Limb (tissue), 2 donors: ENCODE measurements around the gene TLCD3A.

Experiments
- DNase-seq, 2 donors: peaks; one replicate each; pipeline ENCODE4 v3.0.0-alpha.2; 2016; ENCODE audit errors: extremely low spot score in 2 of 2

TLCD3A gene

GRCh38 chr17:705863-706262 lies 26.5 kb upstream of the TLCD3A start:
- DNase-seq, result no peak

GRCh38 chr17:708132-708531 lies 24.3 kb upstream of the TLCD3A start:
- no peak for DNase-seq

DNA sequence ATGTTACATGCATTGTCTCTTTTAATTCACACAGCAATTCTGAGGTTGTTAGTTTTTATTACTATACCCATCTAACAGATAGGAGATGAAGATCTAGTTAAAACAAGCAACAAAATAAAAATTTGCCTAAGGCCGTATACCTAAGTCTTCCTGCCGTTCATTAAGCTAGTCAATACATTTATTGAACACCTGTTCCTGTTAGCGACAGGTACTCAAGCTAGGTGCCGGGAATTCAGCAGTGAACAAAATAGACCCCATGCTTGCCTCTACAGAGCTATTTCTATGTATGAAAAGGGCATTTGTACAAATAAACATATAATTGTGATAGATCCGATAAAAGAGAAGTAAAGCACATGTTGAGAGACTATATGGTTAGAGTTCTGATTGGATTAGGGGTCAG lies 14.3 kb upstream of the TLCD3A start:
- no peak for DNase-seq

- no peak for DNase-seq
These were observed 11.5 kb upstream of the TLCD3A start for GRCh38 chr17:720706-721539.

- no peak for DNase-seq
These were observed 10.9 kb upstream of the TLCD3A start for GRCh38 chr17:721540-721937.

DNA sequence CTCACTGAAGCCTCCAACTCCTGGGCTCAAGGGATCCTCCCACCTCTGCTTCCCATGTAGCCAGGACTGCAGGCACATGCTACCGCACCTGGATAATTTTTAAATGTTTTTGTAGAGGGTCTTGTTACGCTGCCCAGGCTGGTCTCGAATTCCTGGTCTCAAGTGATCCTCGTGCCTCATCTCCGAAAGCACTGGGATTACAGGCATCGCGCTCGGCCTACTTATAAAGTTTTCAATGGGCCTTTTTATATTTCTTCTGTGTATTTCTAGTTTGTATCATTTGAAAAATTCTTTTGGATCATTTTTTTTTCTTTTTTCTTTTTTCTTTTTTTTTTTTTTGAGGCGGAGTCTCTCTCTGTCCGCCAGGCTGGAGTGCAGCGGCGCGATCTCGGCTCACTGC lies 7.3 kb upstream of the TLCD3A start:
- DNase-seq, result no peak

DNA sequence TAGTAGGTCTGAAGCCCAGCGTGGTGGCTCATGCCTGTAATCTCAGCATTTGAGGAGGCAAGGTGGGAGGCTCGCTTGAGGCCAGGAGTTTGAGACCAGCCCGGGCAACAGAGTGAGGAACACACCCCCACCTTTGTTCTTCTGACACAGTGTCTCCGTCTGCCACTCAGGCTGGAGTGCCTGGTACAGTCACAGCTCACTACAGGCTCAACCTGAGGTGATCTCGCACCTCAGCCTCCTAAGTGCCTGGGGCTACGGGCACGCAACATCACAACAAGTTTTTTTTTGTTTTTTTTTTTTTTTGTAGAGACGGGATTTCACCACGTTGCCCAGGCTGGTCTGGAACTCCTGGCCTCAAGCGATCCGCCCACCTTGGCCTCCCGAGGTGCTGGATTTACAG lies 6.7 kb upstream of the TLCD3A start:
- no peak for DNase-seq

- no peak for DNase-seq
These were observed 6.0 kb upstream of the TLCD3A start for GRCh38 chr17:726271-726919.

DNA sequence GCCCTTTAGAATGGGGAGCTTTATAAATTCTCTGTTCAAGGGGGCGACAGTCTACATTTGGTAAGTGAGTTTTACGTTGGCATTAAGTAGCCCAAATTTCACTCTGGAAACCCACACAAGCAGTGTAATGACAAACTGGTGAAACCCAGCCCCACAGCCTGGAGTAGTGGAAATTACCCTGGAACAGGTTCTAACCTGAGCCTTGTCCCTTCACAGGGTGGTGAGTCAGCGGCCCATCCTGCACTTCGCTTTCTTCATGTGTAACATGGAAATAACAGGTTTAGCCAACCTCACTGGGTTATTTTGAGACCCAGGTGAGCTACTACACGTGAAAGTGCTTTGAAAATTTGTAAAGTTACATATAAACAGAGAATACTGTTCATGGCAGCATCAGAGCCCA lies 3.5 kb upstream of the TLCD3A start:
- DNase-seq, result no peak

GRCh38 chr17:731644-732066 lies 741 bp upstream of the TLCD3A start:
- DNase-seq, result no peak

DNA sequence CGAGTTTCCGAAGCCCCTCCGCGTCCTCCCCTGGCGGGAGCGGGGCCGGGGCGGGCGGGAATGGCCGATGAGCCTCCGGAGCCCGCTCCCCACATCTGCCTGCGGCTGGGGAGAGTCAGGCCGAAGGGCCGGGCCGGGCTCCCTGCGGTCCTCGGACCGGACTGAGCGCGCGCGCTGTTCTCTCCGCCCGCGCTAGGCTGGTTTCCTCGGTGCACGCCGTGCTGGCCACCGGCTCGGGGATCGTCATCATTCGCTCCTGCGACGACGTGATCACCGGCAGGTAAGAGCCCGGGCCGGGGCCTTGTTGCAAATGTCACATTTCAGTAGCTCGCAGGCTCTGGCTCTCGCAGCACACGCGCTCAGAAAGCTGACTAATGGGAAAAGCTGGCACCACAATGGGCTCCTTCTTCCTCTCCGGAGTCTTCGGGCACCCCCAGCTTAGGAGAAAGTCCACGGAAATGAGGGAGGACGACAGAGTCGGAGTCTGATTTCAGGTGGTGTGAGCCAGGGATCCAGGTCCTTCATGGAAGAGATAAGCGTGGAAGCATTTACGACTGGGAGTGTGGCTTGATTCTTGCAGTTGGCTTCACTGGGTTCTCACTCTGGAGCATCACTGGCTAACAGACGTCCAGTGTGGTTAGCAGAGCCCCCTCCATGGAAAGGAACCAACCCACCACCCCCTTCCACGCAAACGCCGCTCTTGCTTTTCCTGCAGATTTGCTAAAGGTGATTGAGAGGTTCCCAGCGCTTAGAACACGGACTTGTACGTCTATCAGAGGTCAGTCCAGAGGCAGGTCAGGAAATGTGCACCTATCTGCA lies 715 bp downstream of the TLCD3A start:
- DNase-seq, result peak in 1 of 2 donors; percentile 59

GRCh38 chr17:733743-734142 lies 1.3 kb downstream of the TLCD3A start:
- no peak for DNase-seq

DNA sequence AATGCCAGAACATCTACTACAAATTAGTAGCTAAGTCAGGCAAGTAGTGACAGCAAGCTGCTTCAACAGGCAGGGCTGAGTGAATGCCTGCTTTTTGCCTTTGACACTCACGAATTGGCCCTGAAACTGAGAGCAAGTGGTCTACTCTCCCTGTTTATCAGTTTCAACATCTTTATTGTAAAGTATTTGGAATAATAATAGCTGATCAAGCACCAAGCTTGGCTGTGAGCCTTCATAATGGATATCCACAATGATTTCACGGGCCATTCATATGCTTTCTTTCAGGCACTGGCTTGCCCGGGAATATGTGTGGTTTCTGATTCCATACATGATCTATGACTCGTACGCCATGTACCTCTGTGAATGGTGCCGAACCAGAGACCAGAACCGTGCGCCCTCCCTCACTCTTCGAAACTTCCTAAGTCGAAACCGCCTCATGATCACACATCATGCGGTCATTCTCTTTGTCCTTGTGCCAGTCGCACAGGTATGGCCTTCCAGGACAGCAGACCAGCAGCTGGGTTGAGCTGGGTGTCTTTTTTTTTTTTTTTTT lies 5.2 kb downstream of the TLCD3A start:
- DNase-seq, result no peak

- DNase-seq, result no peak
These were observed 8.0 kb downstream of the TLCD3A start for GRCh38 chr17:740240-741017.

DNA sequence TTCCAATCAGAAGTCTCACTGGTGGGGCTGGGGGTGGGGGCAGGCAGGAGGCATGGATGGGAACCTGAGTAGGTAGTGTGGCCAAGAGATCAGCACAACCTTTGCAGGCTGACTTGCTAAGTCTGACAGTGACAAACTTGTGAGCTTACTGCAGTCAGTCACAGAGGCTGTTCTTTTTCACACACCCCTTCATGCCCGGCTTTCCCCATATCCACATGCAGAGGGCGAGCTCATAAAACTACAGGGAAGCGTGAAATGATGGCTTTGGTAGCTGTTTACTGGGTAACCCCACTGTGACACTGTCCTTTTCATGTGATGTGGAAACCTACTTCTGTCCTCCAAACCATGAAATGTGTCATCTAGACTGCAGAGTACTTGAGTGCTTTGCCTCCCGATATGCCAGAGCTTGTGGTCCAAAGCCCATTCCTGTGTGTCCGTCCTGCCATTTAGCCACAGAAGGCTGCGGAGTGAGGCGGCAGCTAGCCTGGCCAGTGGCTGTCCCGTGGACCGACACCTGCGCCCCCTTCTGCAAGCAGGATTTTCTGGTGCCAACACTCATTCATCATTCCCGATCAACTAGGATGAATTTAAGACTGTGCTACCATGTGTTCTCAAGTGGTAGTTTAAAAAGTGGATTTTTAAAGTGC lies 9.9 kb downstream of the TLCD3A start:
- no peak for DNase-seq

DNA sequence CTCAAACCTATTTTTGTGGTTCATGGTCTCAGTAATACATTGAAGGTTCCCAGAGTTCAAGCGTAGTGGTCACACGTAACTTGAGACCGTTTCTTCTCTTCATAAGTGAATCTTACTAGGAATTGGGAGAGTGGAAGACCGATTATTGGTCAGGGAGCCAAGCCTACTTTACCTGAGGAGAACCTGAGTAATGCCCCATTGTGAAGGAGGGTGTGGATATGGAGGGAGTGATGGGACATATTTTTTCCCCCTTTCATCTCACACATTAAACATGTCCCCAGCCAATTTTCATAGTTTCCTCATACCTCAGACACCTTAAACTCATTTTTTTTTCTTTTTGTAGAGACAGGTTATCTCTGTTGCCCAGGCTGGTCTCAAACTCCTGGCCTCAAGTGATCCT lies 10.7 kb downstream of the TLCD3A start:
- no peak for DNase-seq

DNA sequence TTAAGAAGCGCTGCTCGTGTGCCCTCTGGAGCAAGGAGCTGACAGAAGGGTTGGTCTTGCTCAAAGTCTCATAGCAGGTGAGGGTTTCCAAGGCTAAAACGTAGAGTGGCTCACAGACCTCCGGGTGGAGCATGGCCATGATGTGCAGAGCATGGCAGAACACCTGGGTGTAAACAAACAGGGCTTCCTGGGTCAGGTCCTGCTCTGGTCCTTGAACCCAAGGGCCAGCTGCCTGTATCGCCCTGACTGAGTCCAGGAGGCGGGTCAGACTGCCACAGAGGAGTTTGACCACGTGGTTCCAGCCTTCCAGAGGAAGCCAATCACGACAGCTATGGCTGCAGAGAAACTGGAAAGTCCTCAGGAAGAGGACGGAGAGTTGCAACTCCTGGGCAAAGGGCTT lies 12.5 kb downstream of the TLCD3A start:
- no peak for DNase-seq

DNA sequence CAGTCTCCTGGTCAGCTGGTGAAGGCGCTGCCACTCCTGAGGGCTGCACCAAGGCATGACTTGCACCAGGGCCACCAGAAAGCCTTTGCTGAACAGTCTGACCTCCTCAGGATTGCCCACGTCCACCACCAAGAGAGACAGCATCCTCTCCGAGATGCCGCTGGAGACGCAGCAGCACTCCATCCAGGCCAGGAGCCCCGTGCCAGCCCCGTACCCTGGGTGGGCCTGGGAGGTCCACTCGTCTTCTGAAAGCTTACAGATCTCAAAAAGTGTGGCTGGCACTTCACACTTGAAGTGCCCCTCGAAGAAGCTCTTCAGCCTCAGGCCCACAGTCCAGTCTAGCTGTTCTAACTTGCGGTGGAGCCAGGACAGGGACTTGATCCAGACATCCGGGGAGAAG lies 13.0 kb downstream of the TLCD3A start:
- DNase-seq, result no peak

DNA sequence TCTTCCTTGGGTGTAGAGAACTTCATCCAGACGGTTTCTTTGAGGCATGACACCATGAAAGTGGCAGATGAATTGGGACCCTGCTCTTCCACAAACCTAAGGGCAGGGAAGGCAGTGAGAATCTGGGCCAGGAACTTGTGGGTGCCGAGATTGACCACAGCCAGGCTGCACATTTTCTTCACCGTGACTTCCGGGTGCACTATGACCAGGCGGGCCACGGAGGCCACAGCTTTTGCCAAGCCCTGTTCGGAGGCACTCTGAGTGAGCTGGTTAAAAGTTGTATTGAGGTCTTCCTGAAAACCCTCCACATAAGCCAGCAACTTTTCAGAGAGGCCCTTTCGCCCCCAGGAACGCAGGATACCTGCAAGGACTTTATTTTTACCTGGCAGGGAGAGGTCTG lies 13.8 kb downstream of the TLCD3A start:
- DNase-seq, result no peak

GRCh38 chr17:746783-747629 lies 14.6 kb downstream of the TLCD3A start:
- DNase-seq, result no peak
